ENCODE data around the gene RMDN3.

Gene RMDN3

GRCh38 chr15:40754883-40755811, at the start of gene RMDN3:
Gene RMDN3, minus strand, starts transcription at chr15:40755254. Its CDS starts 471 bp downstream, at chr15:40754783.
- DNase-seq (ENCODE audit: low read depth), result peak; percentile 84
- H3K4me3 ChIP-seq (ENCODE audit: control insufficient read depth, low read depth, low read length), result peak within 1 kb of the TSS; percentile 92
- TF ChIP-seq CTCF (conservative IDR thresholded peaks at IDR 0.05; ENCODE audit: control insufficient read depth, insufficient read depth, low read depth, low read length), result no peak

GRCh38 chr15:40803688-40804087, 48.6 kb upstream of the RMDN3 start:
- no peak overlapping the region for H3K4me3 ChIP-seq (ENCODE audit: control insufficient read depth, low read depth, low read length)
- TF ChIP-seq CTCF (conservative IDR thresholded peaks at IDR 0.05; ENCODE audit: control insufficient read depth, insufficient read depth, low read depth, low read length), result no peak
- DNase-seq (ENCODE audit: low read depth), result no peak

GRCh38 chr15:40803076-40803475, 48.0 kb upstream of the RMDN3 start:
- no peak overlapping the region for H3K4me3 ChIP-seq (ENCODE audit: control insufficient read depth, low read depth, low read length)
- DNase-seq (ENCODE audit: low read depth), result no peak
- no peak for TF ChIP-seq CTCF (conservative IDR thresholded peaks at IDR 0.05; ENCODE audit: control insufficient read depth, insufficient read depth, low read depth, low read length)

GRCh38 chr15:40799523-40799922, 44.5 kb upstream of the RMDN3 start:
- no peak for TF ChIP-seq CTCF (conservative IDR thresholded peaks at IDR 0.05; ENCODE audit: control insufficient read depth, insufficient read depth, low read depth, low read length)
- DNase-seq (ENCODE audit: low read depth), result no peak
- no peak overlapping the region for H3K4me3 ChIP-seq (ENCODE audit: control insufficient read depth, low read depth, low read length)

GRCh38 chr15:40796512-40796911, 41.5 kb upstream of the RMDN3 start:
- no peak for TF ChIP-seq CTCF (conservative IDR thresholded peaks at IDR 0.05; ENCODE audit: control insufficient read depth, insufficient read depth, low read depth, low read length)
- no peak for DNase-seq (ENCODE audit: low read depth)
- no peak overlapping the region for H3K4me3 ChIP-seq (ENCODE audit: control insufficient read depth, low read depth, low read length)

- TF ChIP-seq CTCF (conservative IDR thresholded peaks at IDR 0.05; ENCODE audit: control insufficient read depth, insufficient read depth, low read depth, low read length), result no peak
- no peak overlapping the region for H3K4me3 ChIP-seq (ENCODE audit: control insufficient read depth, low read depth, low read length)
- DNase-seq (ENCODE audit: low read depth), result no peak
Observed at GRCh38 chr15:40796041-40796440, 41.0 kb upstream of the RMDN3 start.

Measured in fibroblast of mammary gland (primary cell).